BE2C (cell line): ENCODE results near the gene SUPT4H1.

Experiments
- DNase-seq: peaks from one replicate; pipeline ENCODE4 v3.0.0-alpha.2; 2020
- H3K27me3 ChIP-seq: fragments of 250-450 bp; sonication (Bioruptor Pico); 2 replicates; pipeline ENCODE4 v1.5.1; 2020; ENCODE audit warnings: mild to moderate bottlenecking
- H3K36me3 ChIP-seq: fragments of 250-450 bp; sonication (Bioruptor Pico); 2 replicates; pipeline ENCODE4 v1.5.1; 2020; ENCODE audit warnings: mild to moderate bottlenecking
- H3K4me1 ChIP-seq: fragments of 250-450 bp; sonication (Bioruptor Pico); 2 replicates; pipeline ENCODE4 v1.5.1; 2020
- H3K4me3 ChIP-seq: 2 replicates; pipeline ENCODE4 v1.5.1; 2011; ENCODE audit warnings: low read depth, low read length
- H3K9me3 ChIP-seq: fragments of 250-450 bp; sonication (Bioruptor Pico); 2 replicates; pipeline ENCODE4 v1.5.1; 2020
- TF ChIP-seq, protein P1 (sequence below): IDR thresholded peaks from 2 replicates; pipeline ENCODE4 v1.5.1; 2012; ENCODE audit warnings: mild to moderate bottlenecking, low read depth, low read length

SUPT4H1 gene

DNA sequence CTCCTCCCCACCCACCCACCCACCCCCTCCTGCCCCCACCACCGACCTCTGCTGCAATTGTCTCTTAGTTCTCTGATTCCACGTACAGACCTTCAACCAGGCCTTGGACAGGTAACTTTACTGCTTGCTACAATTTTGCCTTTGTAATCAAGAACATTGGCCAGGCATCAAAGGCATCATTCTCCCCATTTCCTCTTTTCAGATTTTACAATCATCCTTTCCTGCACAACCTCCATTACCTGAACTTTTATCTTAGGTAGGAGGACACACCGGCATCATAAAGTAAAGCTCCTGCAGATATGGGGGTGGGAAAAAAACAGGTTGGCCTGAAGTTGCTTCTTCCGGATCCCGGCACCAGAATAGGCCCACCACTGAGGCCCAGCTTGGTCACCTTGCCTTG lies 25.7 kb upstream of the SUPT4H1 start:
- no peak for DNase-seq
- TF ChIP-seq, protein P1, sequence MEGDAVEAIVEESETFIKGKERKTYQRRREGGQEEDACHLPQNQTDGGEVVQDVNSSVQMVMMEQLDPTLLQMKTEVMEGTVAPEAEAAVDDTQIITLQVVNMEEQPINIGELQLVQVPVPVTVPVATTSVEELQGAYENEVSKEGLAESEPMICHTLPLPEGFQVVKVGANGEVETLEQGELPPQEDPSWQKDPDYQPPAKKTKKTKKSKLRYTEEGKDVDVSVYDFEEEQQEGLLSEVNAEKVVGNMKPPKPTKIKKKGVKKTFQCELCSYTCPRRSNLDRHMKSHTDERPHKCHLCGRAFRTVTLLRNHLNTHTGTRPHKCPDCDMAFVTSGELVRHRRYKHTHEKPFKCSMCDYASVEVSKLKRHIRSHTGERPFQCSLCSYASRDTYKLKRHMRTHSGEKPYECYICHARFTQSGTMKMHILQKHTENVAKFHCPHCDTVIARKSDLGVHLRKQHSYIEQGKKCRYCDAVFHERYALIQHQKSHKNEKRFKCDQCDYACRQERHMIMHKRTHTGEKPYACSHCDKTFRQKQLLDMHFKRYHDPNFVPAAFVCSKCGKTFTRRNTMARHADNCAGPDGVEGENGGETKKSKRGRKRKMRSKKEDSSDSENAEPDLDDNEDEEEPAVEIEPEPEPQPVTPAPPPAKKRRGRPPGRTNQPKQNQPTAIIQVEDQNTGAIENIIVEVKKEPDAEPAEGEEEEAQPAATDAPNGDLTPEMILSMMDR: no peak
- Histone ChIP-seq H3K27me3 (peaks cover 63% of the 10 kb centered on the region), H3K4me1 (no peaks in the 10 kb centered on the region), H3K9me3 (no peaks in the 10 kb centered on the region), H3K4me3 (no peak overlapping the region), H3K36me3 (no peaks in the 10 kb centered on the region)

DNA sequence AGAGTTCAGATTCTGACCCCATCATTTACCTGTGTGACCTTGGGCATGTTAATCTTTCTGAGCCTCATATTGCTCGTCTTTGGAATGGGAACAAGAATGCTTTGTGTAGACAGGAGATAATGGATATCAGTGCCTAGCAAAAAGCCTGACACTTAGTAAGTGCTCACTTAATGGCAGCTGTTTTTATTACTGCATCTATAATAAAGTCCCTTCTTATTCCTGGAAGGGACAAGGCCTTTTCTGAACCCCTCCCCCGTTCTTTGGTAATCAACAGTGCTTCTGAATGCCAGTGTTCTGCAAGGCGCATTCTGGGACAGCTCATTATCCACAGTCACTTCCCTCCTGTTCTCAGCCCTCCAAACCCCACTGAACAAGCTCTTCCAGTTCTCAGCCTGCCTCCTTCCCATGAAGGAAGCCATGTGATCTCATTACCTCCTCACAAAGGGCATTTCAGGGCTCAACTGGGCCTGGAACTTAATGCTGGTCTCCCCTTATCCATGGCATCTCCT lies 25.1 kb upstream of the SUPT4H1 start:
- Histone ChIP-seq H3K36me3 (no peaks in the 10 kb centered on the region), H3K9me3 (no peaks in the 10 kb centered on the region), H3K4me1 (no peaks in the 10 kb centered on the region), H3K4me3 (no peak overlapping the region), H3K27me3 (peaks cover 58% of the 10 kb centered on the region)
- no peak for DNase-seq
- TF ChIP-seq, protein P1: no peak

DNA sequence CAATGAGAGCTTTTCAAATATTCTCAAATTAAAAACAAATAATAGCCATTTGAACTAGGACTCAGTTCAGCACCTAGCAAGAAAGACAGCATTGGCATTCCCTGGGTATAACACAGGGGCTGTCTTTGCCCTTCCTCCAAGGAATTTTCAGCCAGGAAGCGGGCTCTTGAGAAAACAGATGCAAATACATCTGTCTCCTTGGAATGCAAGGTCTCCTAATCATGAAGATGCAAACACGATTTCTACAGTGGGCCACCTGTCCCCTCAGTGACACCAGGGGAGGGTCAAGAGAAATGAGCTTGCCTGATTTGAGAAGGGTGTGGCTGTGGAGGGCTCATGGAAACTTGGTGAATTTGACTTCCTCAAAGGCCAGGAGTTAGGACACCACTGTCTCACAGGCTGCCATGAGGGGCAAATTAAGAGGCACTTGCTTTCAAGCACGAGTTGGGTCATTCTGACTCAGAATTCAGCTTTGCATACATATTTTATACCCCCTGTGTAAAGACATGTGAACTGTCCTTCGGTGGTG lies 24.5 kb upstream of the SUPT4H1 start:
- Histone ChIP-seq H3K4me1 (no peaks in the 10 kb centered on the region), H3K36me3 (no peaks in the 10 kb centered on the region), H3K9me3 (no peaks in the 10 kb centered on the region), H3K27me3 (peaks cover 54% of the 10 kb centered on the region), H3K4me3 (no peak overlapping the region)
- DNase-seq: no peak
- TF ChIP-seq, protein P1: no peak

DNA sequence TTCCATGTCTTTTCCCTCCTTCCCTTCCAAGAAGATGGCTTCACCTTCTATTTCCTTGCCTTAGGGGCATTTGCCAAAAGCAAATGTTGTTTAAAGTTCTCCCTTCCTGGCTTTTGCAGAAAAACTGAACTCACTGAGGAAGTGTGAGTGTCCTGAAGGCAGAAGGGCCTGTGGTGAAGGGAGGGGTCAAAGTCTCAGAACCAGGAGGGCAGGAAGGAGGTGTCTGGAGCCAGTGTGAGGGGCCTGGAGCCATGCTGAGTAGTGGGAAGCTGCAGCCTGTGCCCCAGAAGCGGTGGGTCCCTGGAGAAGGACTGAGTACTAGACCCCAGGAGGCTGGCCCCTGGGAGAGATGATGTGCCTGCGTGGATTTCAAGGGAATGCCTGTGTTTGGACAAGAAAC lies 23.8 kb upstream of the SUPT4H1 start:
- Histone ChIP-seq H3K4me3 (no peak overlapping the region), H3K4me1 (no peaks in the 10 kb centered on the region), H3K36me3 (no peaks in the 10 kb centered on the region), H3K27me3 (peaks cover 56% of the 10 kb centered on the region), H3K9me3 (no peaks in the 10 kb centered on the region)
- TF ChIP-seq, protein P1: no peak
- no peak for DNase-seq

DNA sequence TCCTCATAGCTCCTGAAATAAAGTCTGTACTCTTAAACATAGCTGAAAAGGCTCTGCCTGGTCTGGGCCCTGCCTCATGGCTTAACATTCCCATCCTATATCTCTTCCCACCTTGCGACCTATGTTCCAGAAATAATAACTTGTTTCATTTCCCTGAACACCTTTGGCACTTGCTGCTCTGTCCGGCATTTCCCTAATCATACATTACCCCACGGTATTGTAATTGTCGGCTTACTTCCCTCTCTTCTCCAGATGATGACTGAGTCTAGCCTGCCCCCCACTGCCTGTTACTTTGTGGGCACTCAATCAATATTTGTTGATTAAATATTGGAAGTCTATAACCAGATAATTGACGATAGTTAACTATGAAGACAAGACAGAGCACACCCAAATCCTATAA lies 23.3 kb upstream of the SUPT4H1 start:
- TF ChIP-seq, protein P1: no peak
- no peak for DNase-seq
- Histone ChIP-seq H3K4me3 (no peak overlapping the region), H3K9me3 (no peaks in the 10 kb centered on the region), H3K27me3 (peaks cover 58% of the 10 kb centered on the region), H3K36me3 (no peaks in the 10 kb centered on the region), H3K4me1 (no peaks in the 10 kb centered on the region)

DNA sequence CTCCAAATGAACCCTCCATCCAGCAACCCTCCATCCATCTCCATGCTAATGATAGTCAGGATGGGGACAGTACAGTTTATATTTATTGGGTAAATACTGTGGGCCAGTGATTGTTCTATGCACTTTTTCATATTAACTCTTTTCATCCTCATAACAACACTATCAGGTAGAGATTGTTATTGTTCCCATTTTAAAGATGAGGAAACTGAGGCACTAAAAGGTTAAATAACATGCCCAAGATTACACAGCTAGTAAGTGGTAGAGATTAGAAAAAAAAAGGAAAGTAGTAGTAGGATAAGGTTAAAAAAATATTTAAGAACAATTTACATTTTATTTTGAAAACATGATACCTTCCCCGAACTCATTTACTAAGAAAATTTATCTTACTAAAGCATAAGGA lies 21.9 kb upstream of the SUPT4H1 start:
- TF ChIP-seq, protein P1: no peak
- Histone ChIP-seq H3K27me3 (peaks cover 53% of the 10 kb centered on the region), H3K9me3 (no peaks in the 10 kb centered on the region), H3K4me3 (no peak overlapping the region), H3K36me3 (no peaks in the 10 kb centered on the region), H3K4me1 (no peaks in the 10 kb centered on the region)
- DNase-seq: no peak
